Measurements from ENCODE around the gene CAV2.

CAV2 gene

GRCh38 chr7:116496653-116497052 lies 2.9 kb upstream of the CAV2 start:
- no peak for DNase-seq

- no peak for DNase-seq
These were observed 1.8 kb upstream of the CAV2 start for GRCh38 chr7:116497708-116498107.

- no peak for DNase-seq
These were observed 728 bp downstream of the CAV2 start for GRCh38 chr7:116500078-116500853.

- DNase-seq: no peak
These were observed 2.1 kb downstream of the CAV2 start for GRCh38 chr7:116501425-116502167.

DNA sequence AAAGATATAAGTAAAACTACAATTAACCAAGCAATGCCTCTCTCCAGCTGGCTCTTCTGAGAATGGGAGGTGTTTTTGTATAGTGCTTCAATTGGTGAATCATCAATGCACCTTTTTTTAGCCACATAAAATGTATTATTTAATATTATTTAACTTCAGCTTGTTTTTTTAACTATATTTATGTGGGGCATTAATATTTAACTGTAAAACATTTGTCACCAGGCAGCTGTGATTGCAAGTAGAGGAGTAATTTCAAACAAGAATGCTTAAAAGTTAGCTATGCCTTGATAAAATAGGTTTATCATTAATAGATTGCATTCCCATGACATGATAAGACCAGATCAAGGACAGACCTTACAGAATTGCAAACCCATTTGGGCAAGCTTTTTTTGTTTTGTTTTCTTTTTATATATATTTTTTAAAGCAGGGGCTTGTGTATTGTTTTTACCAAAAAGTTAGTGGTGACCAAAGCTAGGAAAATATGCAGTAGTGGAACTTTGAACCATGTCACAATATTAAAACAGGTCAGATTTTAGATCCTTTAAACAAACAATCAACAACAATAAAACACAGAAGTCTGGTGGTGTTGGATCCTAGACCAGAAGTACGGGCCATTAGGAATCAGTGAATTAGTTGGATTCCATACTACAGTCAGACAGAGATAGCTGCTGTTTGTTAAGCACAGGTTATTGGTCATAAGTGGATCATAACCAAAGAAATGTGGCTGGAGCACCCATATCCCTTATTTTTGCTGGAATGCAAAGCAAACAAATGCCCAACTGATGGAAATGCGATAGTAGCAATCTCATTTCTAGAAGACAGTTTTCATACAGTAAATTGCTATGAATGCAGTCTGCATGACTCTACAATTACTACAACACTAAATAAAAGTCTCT lies 2.9 kb downstream of the CAV2 start:
- DNase-seq: no peak

DNA sequence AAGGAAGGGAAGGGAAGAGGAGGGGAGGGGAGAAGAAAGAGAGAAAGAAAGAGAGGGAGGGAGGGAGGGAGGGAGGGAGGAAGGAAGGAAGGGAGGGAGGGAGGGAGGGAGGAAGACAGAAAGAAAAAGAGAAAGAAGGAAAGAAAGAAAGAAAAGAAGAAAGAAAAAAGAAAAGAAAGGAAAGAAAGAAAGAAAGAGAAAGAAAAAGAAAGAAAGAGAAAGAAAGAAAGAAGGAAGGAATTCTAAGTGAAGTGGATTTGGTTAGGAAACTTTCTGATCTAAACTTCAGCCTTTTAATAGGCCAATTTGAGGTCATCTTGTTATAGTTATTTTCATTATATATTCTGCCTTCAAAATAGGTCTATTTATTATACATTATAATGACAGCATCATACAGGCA lies 4.3 kb downstream of the CAV2 start:
- no peak for DNase-seq

DNA sequence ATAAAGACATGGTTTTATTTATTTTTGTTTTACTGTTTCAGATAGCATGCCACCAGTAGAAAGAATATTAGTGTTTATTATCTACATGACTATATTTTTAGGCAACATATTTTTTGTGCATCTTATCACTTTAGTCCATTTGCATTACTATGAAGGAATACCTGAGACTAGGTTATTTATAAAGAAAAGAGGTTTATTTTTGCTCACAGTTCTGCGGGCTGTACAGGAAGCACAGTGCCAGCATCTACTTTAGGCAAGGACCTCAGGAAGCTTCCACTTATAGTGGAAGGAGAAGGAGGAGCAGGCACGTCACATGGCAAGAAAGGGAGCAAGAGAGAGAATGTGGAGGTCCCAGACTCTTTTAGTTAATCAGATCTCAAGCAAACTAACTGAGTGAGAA lies 5.7 kb downstream of the CAV2 start:
- DNase-seq: no peak

GRCh38 chr7:116505823-116506222 lies 6.3 kb downstream of the CAV2 start:
- no peak for DNase-seq

DNA sequence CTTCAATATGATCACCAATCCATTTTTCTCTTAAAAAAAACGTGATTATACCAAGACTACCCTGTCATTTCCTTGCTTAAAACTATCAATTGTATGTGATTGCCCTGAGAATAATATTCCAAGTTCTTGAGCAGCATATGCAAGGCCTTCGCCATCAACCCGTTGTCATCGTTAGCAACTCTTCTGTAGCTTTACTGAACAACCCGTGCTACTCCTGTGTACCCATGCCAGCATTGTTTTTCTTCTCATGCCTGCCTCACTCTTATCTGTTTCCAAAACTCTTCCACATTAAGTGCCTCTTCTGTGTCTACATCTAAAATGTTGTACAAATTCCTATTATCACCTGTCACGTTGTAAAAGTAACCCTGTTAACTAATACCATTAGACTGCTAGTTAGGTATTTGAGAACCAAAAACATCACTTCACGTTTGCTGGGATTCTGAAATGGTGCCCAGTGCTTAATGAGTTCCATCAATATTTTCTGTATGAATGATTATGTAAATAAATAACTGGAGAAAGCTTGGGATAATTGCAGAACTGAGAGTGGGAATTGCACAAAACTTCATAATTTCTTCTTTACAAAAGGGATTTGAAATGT lies 10.5 kb downstream of the CAV2 start:
- DNase-seq: no peak

DNA sequence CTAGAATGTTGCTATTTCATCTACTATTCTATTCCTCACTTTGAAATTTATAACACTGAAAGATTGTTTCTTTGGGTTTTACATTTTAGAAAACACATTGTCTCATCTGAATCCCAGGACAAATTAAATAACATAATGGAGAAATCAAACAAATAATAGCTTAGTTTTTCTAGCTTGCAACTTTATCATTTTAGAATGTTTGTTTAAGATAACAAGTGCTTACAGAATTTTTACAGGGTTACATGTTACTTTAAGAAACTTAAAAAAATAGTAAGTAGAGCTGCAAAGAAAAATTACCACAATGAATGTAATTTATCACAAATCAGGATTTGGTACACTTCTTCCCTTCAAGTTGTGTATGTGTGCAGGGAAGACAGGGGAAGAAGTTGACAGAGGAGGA lies 11.3 kb downstream of the CAV2 start:
- no peak for DNase-seq

DNA sequence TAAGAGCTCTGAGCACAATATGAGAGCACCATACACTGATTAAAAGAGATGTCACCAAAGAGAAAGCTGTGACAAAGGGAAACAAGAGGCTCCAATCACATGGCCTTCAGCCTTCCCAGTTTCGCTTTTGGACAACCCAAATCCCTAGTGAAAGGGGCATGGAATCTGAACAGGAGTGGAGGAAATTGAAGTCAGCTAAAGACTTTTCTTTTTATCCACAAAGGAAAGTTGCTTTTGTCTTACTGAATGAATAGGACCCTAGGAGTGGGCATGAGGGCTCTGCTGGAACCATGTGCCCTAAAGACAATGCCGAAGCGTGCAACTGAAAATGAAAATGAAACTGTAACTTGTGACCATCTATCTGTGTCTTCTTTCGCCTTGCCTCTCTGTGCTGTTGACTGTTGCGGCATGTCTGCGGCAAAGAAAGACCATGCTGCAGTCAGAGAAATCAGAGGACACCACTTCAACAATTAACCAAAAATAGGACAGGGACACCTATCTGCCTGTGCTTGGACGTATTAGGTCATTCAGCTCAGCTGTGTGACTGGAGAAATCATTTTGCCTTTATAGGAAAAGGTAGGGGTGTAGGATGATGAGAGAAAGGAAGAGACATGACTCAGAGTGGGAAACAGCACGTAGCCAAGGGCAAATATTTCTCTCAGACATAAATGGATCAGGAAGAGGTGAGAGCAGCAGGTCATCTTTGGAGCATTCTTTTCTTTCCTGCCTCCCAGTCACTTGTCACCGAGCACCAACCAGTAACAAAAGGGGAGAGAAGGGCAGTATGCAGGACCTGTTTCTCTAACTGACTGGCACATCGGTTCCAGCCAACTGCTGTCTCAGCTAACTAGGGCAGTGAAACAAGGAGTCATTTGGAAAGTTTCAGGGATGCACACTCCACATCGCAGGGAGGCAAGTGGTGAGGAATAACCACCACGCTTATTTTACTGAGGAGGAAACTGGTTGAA lies 12.3 kb downstream of the CAV2 start:
- no peak for DNase-seq

DNA sequence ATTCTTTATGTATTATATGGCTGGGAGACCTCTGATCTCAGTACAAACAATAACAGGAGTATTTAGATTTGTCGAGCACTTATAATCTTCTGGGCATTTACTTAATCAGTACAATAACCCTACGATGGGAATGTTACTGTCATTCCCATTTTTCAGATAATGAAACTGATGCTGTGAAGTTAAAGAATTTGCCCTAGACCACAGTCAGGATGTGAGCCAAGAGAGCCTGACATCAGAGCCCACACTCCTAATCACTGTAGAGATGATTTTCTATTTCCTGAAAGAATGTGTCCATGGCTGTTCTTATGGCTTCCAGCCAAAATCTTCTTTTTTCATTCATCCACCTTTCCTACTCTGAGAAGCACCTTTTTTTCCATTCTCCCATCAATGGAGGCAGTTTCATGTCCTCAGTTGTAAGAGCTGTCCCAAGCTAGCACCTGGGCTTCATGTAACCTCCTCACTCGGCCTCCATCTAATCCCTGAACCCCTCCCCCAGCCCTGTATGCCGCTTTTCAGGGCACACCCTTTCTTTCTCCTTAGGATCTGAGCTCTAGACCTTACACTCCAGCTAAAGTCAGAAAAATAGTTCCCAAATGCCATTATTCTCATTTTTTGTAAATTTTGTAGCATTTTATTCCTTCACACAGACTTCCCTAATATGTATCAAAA lies 13.1 kb downstream of the CAV2 start:
- DNase-seq: no peak

- DNase-seq: no peak
These were observed 16.0 kb downstream of the CAV2 start for GRCh38 chr7:116515584-116515983.

DNA sequence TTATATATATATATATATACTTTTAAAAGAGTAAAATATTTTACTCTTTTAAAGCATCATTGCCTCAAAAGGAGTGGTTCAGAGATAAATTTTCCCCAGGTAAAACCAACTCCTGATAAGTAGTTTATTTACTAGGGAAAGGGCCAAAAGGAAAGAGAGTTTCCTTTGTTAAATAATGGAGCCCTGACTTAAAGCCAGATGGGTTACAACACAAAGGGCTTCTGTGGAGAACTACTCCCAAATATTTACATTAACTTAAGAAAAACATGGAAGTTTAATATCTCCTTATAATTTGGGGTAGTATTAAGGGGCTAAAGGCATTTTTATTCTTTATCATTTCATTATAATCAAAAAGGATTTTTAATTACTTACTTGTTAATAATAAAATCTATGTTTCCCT lies 16.8 kb downstream of the CAV2 start:
- no peak for DNase-seq

DNA sequence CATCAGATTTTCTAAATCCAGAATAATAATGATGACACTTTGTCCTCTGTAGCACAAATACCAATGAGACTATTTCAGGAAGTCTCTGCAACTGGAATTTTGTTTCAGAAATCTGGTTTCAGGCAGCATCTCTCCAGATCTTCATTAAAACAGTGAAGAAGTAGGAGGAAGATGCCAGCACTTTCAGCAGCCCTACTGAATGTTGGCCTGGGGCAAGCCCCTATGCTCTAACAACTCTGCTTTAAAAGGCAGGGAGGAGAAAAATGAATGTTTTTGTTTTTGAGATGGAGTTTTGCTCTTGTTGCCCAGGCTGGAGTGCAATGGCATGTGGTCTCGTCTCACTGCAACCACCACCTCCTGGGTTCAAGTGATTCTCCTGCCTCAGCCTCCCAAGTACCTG lies 18.1 kb downstream of the CAV2 start:
- DNase-seq: no peak

DNA sequence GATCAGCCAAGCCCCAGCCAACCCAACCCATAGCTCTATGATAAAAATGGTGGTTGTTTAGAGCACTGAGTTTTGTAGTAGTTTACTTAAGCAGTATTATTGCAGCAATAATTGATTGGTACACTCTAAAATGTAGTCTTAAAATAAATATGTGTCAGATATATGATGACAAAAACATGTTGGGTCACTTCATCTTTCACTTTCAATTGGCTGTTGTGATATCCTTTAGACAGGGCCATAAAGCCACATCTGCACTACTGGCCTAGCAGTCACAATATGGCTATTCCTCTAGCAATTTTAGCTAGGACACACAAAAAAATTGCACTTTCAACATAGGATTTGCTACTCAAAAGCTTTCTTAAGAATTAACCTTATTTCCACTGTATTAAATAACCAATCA lies 19.4 kb downstream of the CAV2 start:
- DNase-seq: no peak

GRCh38 chr7:116521046-116521664 lies 21.6 kb downstream of the CAV2 start:
- no peak for DNase-seq

GRCh38 chr7:116522247-116522646 lies 22.7 kb downstream of the CAV2 start:
- no peak for DNase-seq

DNA sequence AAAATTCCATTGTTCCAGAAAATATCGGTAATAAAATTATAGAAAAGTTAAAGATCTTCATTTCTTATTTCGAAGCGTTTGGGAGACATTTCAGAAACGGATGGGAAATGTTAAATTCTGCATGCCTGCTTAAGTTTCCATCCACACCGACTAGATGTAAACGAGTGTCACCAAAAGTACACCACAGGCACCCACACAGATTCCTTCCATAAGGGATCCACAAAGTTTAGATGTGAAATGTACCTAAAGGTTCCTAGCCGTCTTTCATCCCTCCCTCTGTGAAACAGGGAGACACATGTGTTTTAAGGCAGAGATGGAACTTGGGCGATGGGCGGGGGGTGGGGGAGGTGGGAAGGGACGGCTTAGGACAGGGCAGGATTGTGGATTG lies 24.7 kb downstream of the CAV2 start:
- DNase-seq: no peak

GRCh38 chr7:116524609-116525297 lies 25.2 kb downstream of the CAV2 start, which contains the start of gene CAV1:
TSS of gene CAV1 (plus strand) at chr7:116525036. CDS start at chr7:116525063, 27 bp downstream.
- DNase-seq: no peak
